K562 (cell line): ENCODE results near the gene ANKRD65. TPM values are rescaled to one million over a fixed set of nuclear protein-coding genes. Genes with fewer than 3 reads are reported as not detected.
A peak's percentile ranks its signal among the peaks of the same experiment; 100 is the strongest.
"Not testable (repeated sequence)": the region's sequence is repeated elsewhere in the genome, so short reads cannot be mapped to it uniquely, and the experiment has no call there.

Source experiments
- ATAC-seq: fragments of 200-7000 bp; cut with Tn5 transposase; 3 replicates; pipeline ENCODE4 v1.9.1; 2020; ENCODE audit warnings: moderate library complexity
- BruUV-seq: library from RNA; stranded (reverse); fragments of 400-500 nt; replicated peaks from 2 replicates; lab custom pipeline; 2021; lab: Mats Ljungman, UMichigan
- CTCF ChIA-PET: fragments of 300-600 bp; formaldehyde crosslinking; extraction: SDS; loops from one replicate; lab custom pipeline; 2021; ENCODE audit warnings: low intra/inter-chr PET ratio; lab: Yijun Ruan, JAX
- POLR2A ChIA-PET: fragments of 300-600, 350-650 bp; sonication (Branson Sonifier 250); formaldehyde crosslinking; extraction: SDS; loops from one replicate; lab custom pipeline; 2021; ENCODE audit warnings: antibody characterized with exemption, inconsistent platforms; lab: Yijun Ruan, JAX
- DNase-seq, 4 experiments: peaks; one replicate each; pipeline versions ENCODE4 v3.0.0 to v3.0.0-alpha.2; 2011 to 2018; ENCODE audit warnings: low spot score in 3 of 4, mixed read lengths in 3 of 4; ENCODE audit errors: extremely low read depth in 1 of 4
- FAIRE-seq: peaks from 2 replicates; lab custom pipeline; 2011; peaks lifted over from hg19 to GRCh38; lab: Jason Lieb, UNC
- H2AFZ ChIP-seq: 2 replicates; pipeline ENCODE4 v1.6.0; 2011; ENCODE audit warnings: low read depth, low read length, control low read depth, inconsistent platforms
- H3K27ac ChIP-seq: fragments of 200-600 bp; 3 replicates; pipeline ENCODE4 v1.8.0; 2011; ENCODE audit warnings: low read depth, mild to moderate bottlenecking, control low read depth, inconsistent platforms, low read length, moderate library complexity, mixed read lengths; ENCODE audit errors: extremely low read depth
- H3K27me3 ChIP-seq, 2 experiments: fragments of 300-600 bp in 1 of 2; 2 replicates in 1 of 2; 3 replicates in 1 of 2; pipeline versions ENCODE4 v1.6.0 to v1.8.0; 2011; ENCODE audit warnings: inconsistent platforms in 2 of 2, low read length in 2 of 2, mild to moderate bottlenecking in 1 of 2, mixed read lengths in 1 of 2, moderate library complexity in 1 of 2; ENCODE audit not compliant: control insufficient read depth in 2 of 2, insufficient read depth in 2 of 2
- H3K36me3 ChIP-seq: fragments of 300-600 bp; 3 replicates; pipeline ENCODE4 v1.8.0; 2011; ENCODE audit warnings: mild to moderate bottlenecking, low read length, inconsistent platforms; ENCODE audit not compliant: control insufficient read depth, insufficient read depth
- H3K4me1 ChIP-seq, 2 experiments: fragments of 200-600 bp in 1 of 2; replicated peaks in 1 of 2; 2 replicates in 1 of 2; 3 replicates in 1 of 2; pipeline versions ENCODE4 v1.5.1 to v1.8.0; 2011; ENCODE audit warnings: inconsistent platforms in 2 of 2, low read length in 2 of 2, mild to moderate bottlenecking in 1 of 2, mixed read lengths in 1 of 2, moderate library complexity in 1 of 2; ENCODE audit not compliant: control insufficient read depth in 2 of 2, insufficient read depth in 2 of 2
- H3K4me2 ChIP-seq: 2 replicates; pipeline ENCODE4 v1.6.1; 2011; ENCODE audit warnings: low read length, control low read depth, inconsistent platforms, mixed read lengths; ENCODE audit not compliant: insufficient read depth
- H3K4me3 ChIP-seq: fragments of 200-600 bp; sonication (generic), shearing (Covaris generic); 2 replicates; pipeline ENCODE4 v1.5.1; 2016; ENCODE audit warnings: control low read depth, inconsistent platforms
- H3K79me2 ChIP-seq: fragments of 200-600 bp; 3 replicates; pipeline ENCODE4 v1.8.0; 2011; ENCODE audit warnings: low read length, inconsistent platforms; ENCODE audit not compliant: control insufficient read depth, insufficient read depth
- H3K9ac ChIP-seq, 2 experiments: 2 replicates each; pipeline versions ENCODE4 v1.6.0 to v1.6.1; 2011; ENCODE audit warnings: low read depth in 2 of 2, low read length in 2 of 2, control low read depth in 1 of 2, inconsistent platforms in 1 of 2, mild to moderate bottlenecking in 1 of 2, mixed read lengths in 1 of 2; ENCODE audit not compliant: insufficient read depth in 1 of 2
- H3K9me1 ChIP-seq: one replicate; pipeline ENCODE4 v1.6.0; 2011; ENCODE audit warnings: inconsistent platforms, mild to moderate bottlenecking, low read length, moderate library complexity; ENCODE audit not compliant: control insufficient read depth, insufficient read depth
- H3K9me3 ChIP-seq: replicated peaks from 2 replicates; pipeline ENCODE4 v1.5.1; 2011; ENCODE audit warnings: low read depth, low read length, inconsistent platforms; ENCODE audit not compliant: control insufficient read depth, insufficient read depth
- H4K20me1 ChIP-seq: replicated peaks from 2 replicates; pipeline ENCODE4 v1.6.1; 2011; ENCODE audit warnings: low read length, inconsistent platforms, mixed read lengths; ENCODE audit not compliant: control insufficient read depth, insufficient read depth
- KDM5B ChIP-seq: fragments of 200-600 bp; sonication (generic); IDR thresholded peaks from 2 replicates; pipeline ENCODE4 v1.6.1; 2012; ENCODE audit warnings: low read depth, mild to moderate bottlenecking, moderate library complexity, low read length, control low read depth, inconsistent platforms; ENCODE audit not compliant: insufficient replicate concordance
- NR2C2 ChIP-seq, 2 experiments: fragments of 200-800 bp in 1 of 2; sonication (Bioruptor generic) in 1 of 2; sonication (generic) in 1 of 2; formaldehyde crosslinking in 1 of 2; IDR thresholded peaks; 2 replicates each; pipeline versions ENCODE4 v1.6.1 to v1.8.0; 2016 to 2022; ENCODE audit warnings: mild to moderate bottlenecking in 1 of 2, missing compliant biosample characterization in 1 of 2, missing genetic modification characterization in 1 of 2, missing genetic modification reagents in 1 of 2
- POLR2B ChIP-seq: fragments of 450-650 bp; IDR thresholded peaks from 2 replicates; pipeline ENCODE4 v1.6.1; 2018; ENCODE audit warnings: low read depth; ENCODE audit not compliant: partially characterized antibody
- RBFOX2 ChIP-seq: fragments of 200-400 bp; formaldehyde crosslinking; IDR thresholded peaks from 2 replicates; pipeline ENCODE4 v1.6.1; 2017; ENCODE audit warnings: low read depth, mild to moderate bottlenecking, low read length, moderate library complexity
- RBM22 ChIP-seq: fragments of 200-400 bp; formaldehyde crosslinking; IDR thresholded peaks from 2 replicates; pipeline ENCODE4 v1.6.1; 2018; ENCODE audit warnings: low read length, low read depth; ENCODE audit not compliant: poor library complexity, severe bottlenecking
- WGBS: fragments of 100-300 bp; shearing (Covaris generic); methylation state at CpG from one replicate; pipeline ENCODE4 v1.1.6; 2016; ENCODE audit warnings: low coverage, mixed read lengths; ENCODE audit not compliant: insufficient coverage; ENCODE audit errors: missing lambda C conversion rate; 5-methylcytosine and 5-hydroxymethylcytosine counted together
- in situ Hi-C: fragments of 300-500 bp; cut with MboI; formaldehyde crosslinking; loops from 4 replicates; pipeline ENCODE4 v1.15.0; 2018; ENCODE audit warnings: inconsistent platforms, mixed read lengths
- intact Hi-C: fragments of 100-400 bp; cut with micrococcal nuclease; formaldehyde crosslinking; loops from 2 replicates; pipeline ENCODE4 v1.14.2; 2022
- polyA plus RNA-seq, 8 experiments: library from polyadenylated mRNA; depleted of rRNA in 4 of 8; stranded (reverse) in 5 of 8; unstranded in 3 of 8; fragments of >200 nt; fragmentation: Nextera tagmentation in 2 of 8; fragmentation: Illumina TruSeq in 1 of 8; extraction: Ambion mirVana in 2 of 8; extraction: Trizol in 1 of 8; gene quantifications; 2 replicates each; pipeline versions ENCODE4 v1.2.1 to v1.2.3, GENCODE V29; 2011 to 2014; ENCODE audit warnings: inconsistent platforms in 1 of 8, missing spikeins in 1 of 8
- total RNA-seq, 7 experiments: library from RNA; depleted of rRNA in 6 of 7; stranded (reverse); fragments of >200 nt in 6 of 7; fragmentation: Illumina TruSeq in 2 of 7; extraction: Trizol in 2 of 7; gene quantifications; 2 replicates each; pipeline versions ENCODE4 v1.2.1 to v1.2.3, GENCODE V29; 2011 to 2021; ENCODE audit warnings: low replicate concordance in 1 of 7

The ANKRD65 gene
- total and polyA plus RNA-seq, 9 of the 15 experiments (the other 6 are each of a cell fraction or from before 2014, with no cell fraction given): not detected

DNA sequence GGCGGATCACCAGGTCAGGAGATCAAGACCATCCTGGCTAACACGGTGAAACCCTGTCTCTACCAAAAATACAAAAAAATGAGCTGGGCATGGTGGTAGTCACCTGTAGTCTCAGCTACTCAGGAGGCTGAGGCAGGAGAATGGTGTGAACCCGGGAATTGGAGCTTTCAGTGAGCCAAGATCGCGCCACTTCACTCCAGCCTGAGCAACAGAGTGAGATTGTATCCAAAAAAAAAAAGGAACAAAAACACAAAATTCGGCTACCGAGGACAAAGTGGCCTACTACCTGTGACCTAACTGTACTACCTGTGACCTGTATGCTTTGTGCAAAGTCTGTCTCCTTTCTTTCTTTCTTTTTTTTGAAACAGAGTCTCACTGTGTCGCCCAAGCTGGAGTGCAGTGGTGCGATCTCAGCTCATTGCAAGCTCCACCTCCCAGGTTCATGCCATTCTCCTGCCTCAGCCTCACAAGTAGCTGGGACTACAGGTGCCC, 18.1 kb downstream of the ANKRD65 start:
- H2AFZ ChIP-seq; FAIRE-seq; H3K27ac ChIP-seq; CTCF ChIA-PET; ATAC-seq; BruUV-seq; DNase-seq; H3K27me3 ChIP-seq; H3K9me3 ChIP-seq; H3K4me2 ChIP-seq; H3K9ac ChIP-seq; H3K4me3 ChIP-seq; intact Hi-C loops; H3K9me1 ChIP-seq; in situ Hi-C loops; TF ChIP-seq NR2C2 (CRISPR knock-in tag; IDR thresholded peaks at IDR 0.05): not testable (repeated sequence)
- H4K20me1 ChIP-seq: peaks cover 14% of the 10 kb centered on the region
- H3K79me2 ChIP-seq: peaks cover 84% of the 10 kb centered on the region
- TF ChIP-seq RBFOX2: 0 out of 2 replicates have a peak, but pooled peaks have one; percentile 29
- TF ChIP-seq NR2C2 (tag; IDR thresholded peaks at IDR 0.05): 0 out of 2 replicates have a peak, but pooled peaks have one; percentile 44
- peak; percentile 14 for TF ChIP-seq KDM5B
- peak; percentile 24 for TF ChIP-seq POLR2B
- TF ChIP-seq RBM22: peak; percentile 34
- WGBS: 78% methylated on average over 8 of the region's 9 CpGs
- POLR2A ChIA-PET: interaction anchor here (0.7 to 1.7 kb wide), 9 partner anchors 7 to 356 kb away, joined by 3 to 8 read pairs (median 3); partner anchors contain the start of gene AURKAIP1
- H3K36me3 ChIP-seq: peaks cover 71% of the 10 kb centered on the region
- H3K4me1 ChIP-seq: peaks cover 23 to 68% of the 10 kb centered on the region in 2 experiments
